Breast epithelium (tissue), 3 donors: Measurements from ENCODE around the gene MCHR2.

Experiments
- CTCF ChIP-seq, 3 donors: fragments of 450-650 bp; IDR thresholded peaks; one replicate each; pipeline ENCODE4 v1.5.1; 2016 to 2017; ENCODE audit warnings: antibody characterized with exemption in 3 of 3, mild to moderate bottlenecking in 3 of 3, moderate library complexity in 3 of 3
- POLR2A ChIP-seq: fragments of 450-650 bp; IDR thresholded peaks from one replicate; pipeline ENCODE4 v1.6.1; 2016; ENCODE audit warnings: antibody characterized with exemption, mild to moderate bottlenecking, moderate library complexity
- POLR2AphosphoS5 ChIP-seq, 3 donors: sonication (generic); formaldehyde crosslinking; IDR thresholded peaks; one replicate each; pipeline ENCODE4 v1.6.1; 2017; ENCODE audit warnings: antibody characterized with exemption in 3 of 3

GRCh38 chr6:99980741-99981140 is 13.3 kb downstream of the MCHR2 start:
- no peak for TF ChIP-seq CTCF (IDR thresholded peaks at IDR 0.05)
- no peak for TF ChIP-seq POLR2AphosphoS5 (IDR thresholded peaks at IDR 0.05)
- TF ChIP-seq POLR2A: no peak
